Osteoblast (primary cell): ENCODE measurements around the gene ISM2. TPM values are rescaled to one million over a fixed set of nuclear protein-coding genes. Genes with fewer than 3 reads are reported as not detected.

ENCODE experiments used
- DNase-seq: peaks from one replicate; pipeline ENCODE4 v3.0.0; 2011; ENCODE audit warnings: low spot score, mixed read lengths; ENCODE audit not compliant: insufficient read length; ENCODE audit errors: missing footprints
- H2AFZ ChIP-seq: 2 replicates; pipeline ENCODE4 v1.6.0; 2011; ENCODE audit warnings: mild to moderate bottlenecking, low read length
- H3K27ac ChIP-seq: 2 replicates; pipeline ENCODE4 v1.5.1; 2011; ENCODE audit warnings: mild to moderate bottlenecking, low read depth, low read length, moderate library complexity
- H3K27me3 ChIP-seq: 2 replicates; pipeline ENCODE4 v1.6.0; 2012; ENCODE audit warnings: mild to moderate bottlenecking, control low read depth, inconsistent platforms, low read length, moderate library complexity; ENCODE audit not compliant: insufficient read depth
- H3K36me3 ChIP-seq: 2 replicates; pipeline ENCODE4 v1.5.1; 2011; ENCODE audit warnings: mild to moderate bottlenecking, low read length, control low read depth, moderate library complexity; ENCODE audit not compliant: insufficient read depth
- H3K4me1 ChIP-seq: 2 replicates; pipeline ENCODE4 v1.5.1; 2011; ENCODE audit warnings: mild to moderate bottlenecking, low read length, control low read depth, moderate library complexity; ENCODE audit not compliant: insufficient read depth
- H3K4me2 ChIP-seq: 2 replicates; pipeline ENCODE4 v1.6.0; 2011; ENCODE audit warnings: mild to moderate bottlenecking, low read length; ENCODE audit not compliant: insufficient read depth
- H3K4me3 ChIP-seq: fragments of 200-600 bp; sonication (generic); 3 replicates; pipeline ENCODE4 v1.5.1; 2012; ENCODE audit warnings: mild to moderate bottlenecking, low read length, inconsistent platforms; ENCODE audit not compliant: insufficient read depth
- H3K79me2 ChIP-seq: 2 replicates; pipeline ENCODE4 v1.6.0; 2012; ENCODE audit warnings: mild to moderate bottlenecking, low read length, control low read depth, inconsistent platforms; ENCODE audit not compliant: insufficient read depth
- H3K9me3 ChIP-seq: 2 replicates; pipeline ENCODE4 v1.5.1; 2011; ENCODE audit warnings: low read depth, low read length, control low read depth
- H4K20me1 ChIP-seq: 2 replicates; pipeline ENCODE4 v1.6.0; 2012; ENCODE audit warnings: mild to moderate bottlenecking, low read length, control low read depth; ENCODE audit not compliant: insufficient read depth
- small RNA-seq: library from RNA; depleted of rRNA; stranded (forward); fragments of <200 nt; gene quantifications from one replicate; pipeline ENCODE3, GENCODE V24; 2012
- total RNA-seq: library from RNA; depleted of rRNA; stranded (reverse); fragments of >200 nt; gene quantifications from 2 replicates; pipeline ENCODE4 v1.2.3, GENCODE V29; 2012
- TF ChIP-seq, protein P1 (sequence below): IDR thresholded peaks from 2 replicates; pipeline ENCODE4 v1.5.1; 2011; ENCODE audit warnings: mild to moderate bottlenecking, low read depth, low read length, moderate library complexity; ENCODE audit errors: extremely low read depth

ISM2 gene
- total RNA-seq, 1 donor: not detected

DNA sequence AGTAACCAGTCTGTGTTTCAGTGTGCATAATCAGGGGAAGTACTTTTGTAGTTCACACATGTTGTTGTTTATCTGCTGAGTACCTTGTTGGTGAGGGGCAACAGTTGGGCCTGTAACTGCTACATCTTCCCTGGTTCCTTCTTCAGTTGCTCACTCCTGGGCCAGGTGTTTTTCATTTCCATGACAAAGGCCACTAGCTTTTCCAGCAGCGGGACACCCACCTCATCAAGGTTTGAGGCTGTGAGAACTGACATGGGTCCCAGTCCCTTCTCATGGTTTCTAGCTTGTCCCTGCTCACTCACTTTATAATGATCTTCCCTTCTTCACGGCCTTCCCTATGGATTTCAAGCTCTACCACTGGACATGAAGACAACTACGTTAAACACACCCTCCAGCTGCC is 73.8 kb downstream of the ISM2 start:
- Histone ChIP-seq H3K9me3 (no peaks in the 10 kb centered on the region), H3K27me3 (no peaks in the 10 kb centered on the region), H3K36me3 (peaks cover 68% of the 10 kb centered on the region), H4K20me1 (no peaks in the 10 kb centered on the region), H3K4me1 (no peaks in the 10 kb centered on the region), H2AFZ (no peak overlapping the region), H3K79me2 (no peaks in the 10 kb centered on the region), H3K27ac (no peak overlapping the region), H3K4me2 (no peak overlapping the region), H3K4me3 (no peak overlapping the region)
- TF ChIP-seq, protein P1, sequence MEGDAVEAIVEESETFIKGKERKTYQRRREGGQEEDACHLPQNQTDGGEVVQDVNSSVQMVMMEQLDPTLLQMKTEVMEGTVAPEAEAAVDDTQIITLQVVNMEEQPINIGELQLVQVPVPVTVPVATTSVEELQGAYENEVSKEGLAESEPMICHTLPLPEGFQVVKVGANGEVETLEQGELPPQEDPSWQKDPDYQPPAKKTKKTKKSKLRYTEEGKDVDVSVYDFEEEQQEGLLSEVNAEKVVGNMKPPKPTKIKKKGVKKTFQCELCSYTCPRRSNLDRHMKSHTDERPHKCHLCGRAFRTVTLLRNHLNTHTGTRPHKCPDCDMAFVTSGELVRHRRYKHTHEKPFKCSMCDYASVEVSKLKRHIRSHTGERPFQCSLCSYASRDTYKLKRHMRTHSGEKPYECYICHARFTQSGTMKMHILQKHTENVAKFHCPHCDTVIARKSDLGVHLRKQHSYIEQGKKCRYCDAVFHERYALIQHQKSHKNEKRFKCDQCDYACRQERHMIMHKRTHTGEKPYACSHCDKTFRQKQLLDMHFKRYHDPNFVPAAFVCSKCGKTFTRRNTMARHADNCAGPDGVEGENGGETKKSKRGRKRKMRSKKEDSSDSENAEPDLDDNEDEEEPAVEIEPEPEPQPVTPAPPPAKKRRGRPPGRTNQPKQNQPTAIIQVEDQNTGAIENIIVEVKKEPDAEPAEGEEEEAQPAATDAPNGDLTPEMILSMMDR: no peak
- DNase-seq: no peak

Small RNAs within 50 kb of the gene (small RNA-seq; reads per million reads assigned to genes)
- gene RF00404: not detected
- gene RN7SL587P: not detected

Other genes with a start within 250 kb of the ISM2 start
- not detected in 2 replicates for gene NGB, start 227.6 kb downstream of the ISM2 start, total RNA-seq
- gene POMT2, start 177.9 kb downstream of the ISM2 start, total RNA-seq: 11.6 and 13.3 TPM in 2 replicates
- 34.8 and 38.0 TPM in 2 replicates for gene GSTZ1, start 177.8 kb downstream of the ISM2 start, total RNA-seq
- 13.0 and 13.8 TPM in 2 replicates for gene TMED8, start 121.7 kb downstream of the ISM2 start, total RNA-seq
- 4.0 and 6.2 TPM in 2 replicates for gene SAMD15, start 121.4 kb downstream of the ISM2 start, total RNA-seq
- gene NOXRED1, start 75.3 kb downstream of the ISM2 start, total RNA-seq: 0.29 and 0.36 TPM in 2 replicates
- gene VIPAS39, start 41.2 kb downstream of the ISM2 start, total RNA-seq: 34.0 and 37.1 TPM in 2 replicates
- 60.4 and 67.0 TPM in 2 replicates for gene AHSA1, start 40.7 kb downstream of the ISM2 start, total RNA-seq
- gene SPTLC2, start 117.8 kb upstream of the ISM2 start, total RNA-seq: 59.0 and 60.4 TPM in 2 replicates
- 7.6 and 9.4 TPM in 2 replicates for gene ALKBH1, start 209.2 kb upstream of the ISM2 start, total RNA-seq
- 61.3 and 81.4 TPM in 2 replicates for gene SLIRP, start 209.3 kb upstream of the ISM2 start, total RNA-seq